ENCODE data around the gene RNASET2. TPM values are rescaled to one million over a fixed set of nuclear protein-coding genes. Genes with fewer than 3 reads are reported as not detected.

RNASET2 gene, protein sequence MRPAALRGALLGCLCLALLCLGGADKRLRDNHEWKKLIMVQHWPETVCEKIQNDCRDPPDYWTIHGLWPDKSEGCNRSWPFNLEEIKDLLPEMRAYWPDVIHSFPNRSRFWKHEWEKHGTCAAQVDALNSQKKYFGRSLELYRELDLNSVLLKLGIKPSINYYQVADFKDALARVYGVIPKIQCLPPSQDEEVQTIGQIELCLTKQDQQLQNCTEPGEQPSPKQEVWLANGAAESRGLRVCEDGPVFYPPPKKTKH
- 22.0 and 25.0 TPM in 2 replicates for total RNA-seq (2014; rRNA removed; shearing (Covaris generic))
- polyA plus RNA-seq (2015; cell fraction: cytosol; rRNA removed): 26.5 and 27.3 TPM in 2 replicates
- 23.1 and 29.3 TPM in 2 replicates for polyA plus RNA-seq (2015; cell fraction: nucleus; rRNA removed)

DNA sequence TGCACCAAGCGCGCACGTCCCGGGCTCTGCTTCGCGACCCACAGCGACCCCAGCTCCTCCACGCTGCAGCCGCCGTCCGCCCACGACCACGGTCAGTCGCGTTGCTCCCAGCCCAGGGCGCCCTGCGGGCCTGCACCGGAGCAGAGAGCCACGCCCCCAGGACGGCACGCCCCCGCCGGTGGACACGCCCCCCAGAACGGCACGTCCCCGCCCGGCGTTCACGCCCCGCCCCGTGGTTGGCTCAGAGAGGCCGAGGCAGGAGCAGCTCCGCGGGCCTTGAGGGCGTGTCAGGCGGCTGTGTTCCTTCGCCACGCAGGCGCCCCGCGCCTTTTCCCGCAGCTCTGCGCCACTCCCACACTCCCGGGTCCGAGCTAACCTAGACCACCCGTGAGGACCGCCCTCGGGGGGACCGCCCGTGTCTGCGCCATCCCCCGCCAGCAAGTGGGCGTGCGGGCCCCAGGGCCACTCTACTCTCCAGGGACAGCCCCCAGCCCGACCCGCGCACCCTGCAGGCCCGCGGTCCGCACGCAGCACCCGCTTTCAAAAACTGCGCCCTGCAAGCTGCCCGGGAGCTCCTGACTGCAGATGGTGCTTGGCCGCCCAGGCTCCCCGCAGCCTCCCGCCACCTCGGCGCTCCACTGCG is at the start of gene RNASET2:
RNASET2 (minus strand) TSS at position 107 of the 643 bp plus-strand sequence. CDS start 368 bp downstream, outside the sequence.
- peak; percentile 73 for DNase-seq (ENCODE audit: low read depth)

DNA sequence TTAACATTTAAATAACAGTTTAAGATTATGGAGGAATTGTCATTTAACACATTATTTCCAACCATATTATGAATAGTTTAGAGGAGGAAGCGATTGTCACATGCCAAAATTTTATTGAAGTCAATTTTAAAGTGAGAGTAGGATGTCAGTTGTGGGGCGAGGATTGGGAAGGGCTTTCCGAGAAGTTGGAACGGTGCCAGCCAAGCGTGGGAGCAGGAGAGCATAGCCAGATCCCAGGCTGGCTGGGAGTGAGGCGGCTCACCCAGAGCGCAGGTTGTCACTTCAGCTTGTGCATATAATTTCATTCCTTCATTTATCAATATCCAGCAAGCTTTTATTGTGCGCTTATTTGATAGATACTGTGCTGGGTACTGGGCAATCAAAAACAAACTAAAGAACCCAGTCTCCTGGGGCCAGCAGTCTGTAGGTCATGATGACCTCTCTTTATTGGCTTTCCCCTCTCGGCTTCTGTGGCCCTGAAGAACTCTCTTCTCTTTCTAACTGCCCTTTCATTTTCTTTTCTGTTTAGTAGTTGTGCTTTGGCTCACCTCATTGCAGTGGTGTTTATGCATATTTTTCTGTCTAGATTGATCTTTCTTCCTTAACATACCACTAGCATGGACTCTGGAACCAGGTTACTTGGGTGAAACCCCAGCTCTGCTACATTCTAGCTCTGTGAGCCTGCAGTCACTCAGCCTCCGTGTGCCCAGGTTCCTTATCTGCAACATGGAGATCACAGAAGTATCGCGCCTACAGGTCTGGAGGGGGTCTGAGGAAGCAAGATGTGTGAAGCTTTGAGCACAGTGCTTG is 49.2 kb upstream of the RNASET2 start:
- DNase-seq (ENCODE audit: low read depth): no peak

DNA sequence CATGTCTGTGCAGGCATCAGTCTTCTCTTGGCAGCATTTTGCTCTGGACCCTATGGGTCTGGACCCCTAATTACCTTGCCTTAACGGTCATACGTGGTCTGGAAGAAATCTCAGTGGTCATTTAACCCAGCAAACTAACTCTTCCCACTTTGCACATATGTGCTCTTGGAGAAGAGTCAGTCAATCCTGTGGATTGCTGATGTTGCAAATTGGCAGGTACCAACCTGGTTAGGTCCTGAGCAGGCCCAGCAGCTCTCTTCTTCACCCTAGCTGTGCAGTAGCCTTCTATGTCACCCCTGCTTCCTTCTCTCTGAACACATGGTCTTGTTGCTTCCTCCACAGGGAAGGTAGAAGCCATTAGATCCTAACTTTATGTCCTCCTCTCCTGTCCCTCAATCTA is 44.4 kb upstream of the RNASET2 start:
- DNase-seq (ENCODE audit: low read depth): no peak

DNA sequence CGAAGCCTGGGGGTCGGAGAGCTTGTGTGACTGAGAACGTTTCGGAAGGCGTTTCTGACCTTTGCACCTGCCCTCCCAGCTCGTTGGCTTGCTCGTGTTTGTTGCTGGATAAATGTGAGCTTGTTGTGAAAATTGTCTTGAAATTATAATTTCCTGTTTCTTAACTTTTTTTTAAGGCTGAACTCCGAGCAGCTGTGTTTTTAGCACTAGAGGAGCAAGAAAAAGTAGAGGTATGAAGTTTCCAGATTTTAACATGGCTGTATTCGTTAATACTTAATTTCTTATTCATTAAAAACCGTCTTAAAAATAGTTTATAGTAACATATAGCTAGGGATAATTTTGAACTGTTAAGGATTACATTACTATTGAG is 43.5 kb upstream of the RNASET2 start:
- no peak for DNase-seq (ENCODE audit: low read depth)

DNA sequence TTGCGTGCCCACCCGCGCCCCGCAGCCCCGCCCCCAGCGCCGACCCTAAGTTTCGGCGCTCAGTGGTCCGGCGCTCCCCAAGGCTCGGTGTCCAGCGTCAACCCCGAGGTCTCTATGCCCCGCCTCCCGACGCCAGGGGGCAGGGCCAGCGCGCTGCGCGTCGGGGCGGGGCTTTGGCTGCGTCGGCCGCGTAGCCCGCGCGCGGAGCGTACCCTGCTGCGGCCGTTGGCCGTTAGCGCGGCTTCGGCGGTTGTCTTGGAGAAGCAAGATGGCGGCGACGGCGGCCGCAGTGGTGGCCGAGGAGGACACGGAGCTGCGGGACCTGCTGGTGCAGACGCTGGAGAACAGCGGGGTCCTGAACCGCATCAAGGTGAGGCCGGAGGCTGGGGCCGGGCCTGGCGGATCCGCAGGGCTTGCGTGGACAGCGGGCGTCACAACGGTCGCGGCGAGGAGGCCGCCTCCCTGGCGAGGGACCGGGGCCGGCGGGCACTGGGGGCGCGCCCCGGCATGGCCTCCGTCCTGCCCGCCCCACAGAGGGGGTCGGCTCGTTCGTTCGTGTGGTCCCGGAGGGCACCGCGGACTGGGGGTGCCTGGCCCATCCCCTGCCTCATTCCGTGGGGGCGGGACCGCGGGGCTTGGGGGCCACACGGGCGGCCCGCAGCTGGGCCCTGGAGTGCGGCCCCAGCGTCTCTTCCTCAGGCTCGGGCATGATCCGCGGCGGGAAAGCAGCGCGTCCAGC is 43.0 kb upstream of the RNASET2 start, which contains the start of gene CEP43:
CEP43 (plus strand) TSS at position 253 of the 739 bp plus-strand sequence; CDS start at position 269, 16 bp downstream.
- DNase-seq (ENCODE audit: low read depth): peak; percentile 92

DNA sequence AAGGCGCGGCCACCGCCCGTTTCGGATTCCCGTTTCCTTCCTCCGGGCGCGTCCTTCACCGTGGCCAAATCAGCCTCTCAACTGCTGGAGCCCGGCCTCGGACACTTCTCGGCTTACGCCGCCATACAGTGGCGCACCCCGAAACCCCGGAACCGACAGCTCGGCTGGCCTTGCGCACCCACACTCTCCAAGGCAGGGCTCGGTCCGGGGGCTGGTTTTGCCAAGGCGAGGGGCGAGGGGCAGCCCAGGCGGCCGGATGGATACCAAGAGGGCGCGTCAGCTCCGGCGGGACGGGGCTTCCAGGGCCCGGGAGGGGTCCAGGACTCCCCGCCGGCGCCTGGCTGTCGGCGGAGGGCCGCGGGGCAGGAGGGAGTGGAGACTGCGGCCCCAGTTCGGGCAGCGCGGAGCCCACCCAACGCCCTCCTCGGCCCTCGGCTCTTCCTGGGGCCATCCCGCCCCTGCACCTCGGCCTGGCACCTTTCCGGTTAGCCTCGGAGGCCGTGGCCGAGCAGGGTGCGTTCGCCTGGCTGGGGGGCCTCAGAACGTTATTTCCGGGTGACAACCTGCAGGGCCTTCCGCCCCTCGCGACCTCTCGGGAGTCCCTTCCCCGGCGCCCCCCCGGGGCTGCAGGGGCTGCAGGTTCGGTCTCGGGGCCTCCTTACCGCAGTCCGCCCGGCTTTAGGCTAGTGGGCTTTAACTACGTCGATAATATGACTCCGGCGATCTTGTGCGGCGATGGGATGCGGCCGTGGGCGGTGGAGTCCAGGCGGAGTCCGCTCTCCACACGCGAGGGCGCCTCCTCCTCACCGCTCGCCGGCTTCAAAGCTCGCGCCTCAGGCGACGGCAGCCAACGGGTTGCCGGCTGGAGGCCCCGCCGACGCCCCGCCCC is 42.1 kb upstream of the RNASET2 start:
- DNase-seq (ENCODE audit: low read depth): peak; percentile 5

DNA sequence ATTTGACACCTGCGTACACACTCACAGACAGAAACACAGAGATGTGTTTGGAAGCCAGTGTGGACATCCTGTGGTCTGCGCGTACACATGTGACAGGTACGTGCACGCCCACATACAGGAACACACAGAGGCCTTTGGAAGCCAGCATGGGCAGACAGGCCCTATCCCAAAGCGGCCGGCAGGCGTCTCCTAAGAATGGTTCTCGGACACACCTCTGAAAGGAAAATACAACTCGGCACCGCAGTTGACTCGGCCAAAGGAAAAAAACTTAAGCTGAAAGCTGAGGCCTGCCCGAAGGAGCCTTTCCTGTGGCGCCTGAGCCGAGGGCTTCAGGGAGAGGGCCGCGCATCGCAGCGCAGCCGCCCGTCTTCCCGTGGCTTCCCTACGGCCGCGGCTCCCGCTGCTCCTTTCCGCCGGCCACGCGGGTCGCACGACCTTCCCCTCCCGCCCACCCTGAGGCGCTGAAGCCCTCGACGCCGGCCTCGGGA is 41.5 kb upstream of the RNASET2 start:
- peak; percentile 70 for DNase-seq (ENCODE audit: low read depth)

DNA sequence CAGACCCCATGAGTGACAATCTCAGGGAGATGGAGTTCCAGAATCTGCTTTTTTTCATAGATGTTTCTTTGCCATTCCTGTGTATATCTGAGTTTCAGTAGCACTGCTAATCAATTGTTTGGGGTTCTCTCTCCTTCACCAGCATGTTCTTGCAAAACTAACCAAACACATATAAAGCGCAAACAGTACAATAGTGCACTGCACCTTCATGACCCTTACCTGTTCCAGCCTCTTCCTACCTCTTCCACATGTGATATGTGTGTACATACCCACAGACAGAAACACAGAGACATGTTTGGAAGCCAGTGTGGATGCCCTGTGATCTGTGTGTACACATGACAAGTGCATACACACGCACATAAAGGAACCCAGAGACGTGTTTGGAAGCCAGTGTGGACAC is 41.0 kb upstream of the RNASET2 start:
- no peak for DNase-seq (ENCODE audit: low read depth)

DNA sequence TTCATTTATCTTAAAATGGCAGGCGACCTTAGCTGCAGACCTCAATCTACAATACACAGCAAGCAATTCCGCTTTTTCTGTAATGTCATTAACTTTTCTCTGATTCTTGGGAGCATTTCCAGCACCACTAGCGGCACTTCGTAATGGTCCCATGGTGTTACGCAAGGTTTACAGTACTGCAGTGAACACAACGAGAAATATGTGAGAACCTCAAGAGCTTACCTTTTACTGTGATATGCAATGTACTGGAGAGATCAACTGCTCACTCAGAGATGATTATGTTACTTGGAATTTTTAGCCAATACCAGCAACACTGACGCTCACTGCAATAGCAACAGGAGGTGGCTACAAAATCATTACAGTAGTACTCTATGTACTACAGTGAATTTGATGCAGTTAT is 40.1 kb upstream of the RNASET2 start:
- no peak for DNase-seq (ENCODE audit: low read depth)

DNA sequence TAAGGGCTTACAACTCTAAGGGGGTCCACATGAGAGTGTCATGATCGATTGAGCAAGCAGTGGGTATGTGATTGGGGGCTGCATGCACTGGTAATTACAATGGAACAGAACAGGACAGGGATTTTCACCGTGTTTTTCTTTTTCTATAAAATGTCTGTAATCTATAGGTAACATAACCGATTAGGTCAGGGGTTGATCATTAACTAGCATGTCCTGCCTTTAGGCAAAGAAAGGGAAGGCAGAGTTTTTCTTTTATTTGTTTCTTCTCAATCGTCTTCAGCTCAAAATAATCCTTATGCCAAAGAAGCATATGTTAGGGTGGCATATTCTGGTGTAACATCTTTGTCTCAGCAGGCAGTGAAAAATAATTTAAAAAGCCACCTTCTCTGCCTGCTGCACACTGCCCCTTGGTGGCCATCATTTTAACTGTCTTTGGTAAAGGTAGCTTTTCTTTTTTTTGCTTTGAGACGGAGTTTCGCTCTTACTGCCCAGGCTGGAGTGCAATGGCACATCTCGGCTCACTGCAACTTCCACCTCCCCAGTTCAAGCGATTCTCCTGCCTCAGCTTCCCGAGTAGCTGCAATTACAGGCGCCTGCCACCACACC is 33.2 kb upstream of the RNASET2 start:
- peak; percentile 24 for DNase-seq (ENCODE audit: low read depth)

DNA sequence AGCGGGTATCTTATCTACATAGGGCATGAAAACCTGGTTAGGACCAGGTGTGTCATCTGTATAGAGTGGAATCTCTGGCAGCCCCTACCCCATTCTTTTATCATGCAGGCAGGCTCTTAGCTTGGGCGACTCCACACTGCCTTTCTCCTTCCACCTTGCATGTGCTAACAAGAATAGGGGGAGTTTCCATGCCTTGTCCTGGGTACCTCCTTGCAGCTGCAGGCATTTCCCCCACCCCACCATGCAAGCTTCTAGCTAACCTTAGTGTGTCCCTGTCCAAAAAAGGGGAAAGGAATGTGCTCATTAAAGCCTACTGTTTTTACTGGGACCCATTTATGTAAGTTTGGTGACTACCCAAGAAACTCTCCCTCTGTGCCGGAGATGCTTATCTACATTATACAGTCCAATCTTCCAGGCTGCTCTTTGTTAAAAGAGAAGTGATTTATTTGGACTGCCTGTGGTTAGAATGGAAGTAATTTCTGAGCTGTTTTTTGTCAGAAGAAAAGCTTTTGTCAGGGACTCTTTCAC is 32.4 kb upstream of the RNASET2 start:
- DNase-seq (ENCODE audit: low read depth): no peak

DNA sequence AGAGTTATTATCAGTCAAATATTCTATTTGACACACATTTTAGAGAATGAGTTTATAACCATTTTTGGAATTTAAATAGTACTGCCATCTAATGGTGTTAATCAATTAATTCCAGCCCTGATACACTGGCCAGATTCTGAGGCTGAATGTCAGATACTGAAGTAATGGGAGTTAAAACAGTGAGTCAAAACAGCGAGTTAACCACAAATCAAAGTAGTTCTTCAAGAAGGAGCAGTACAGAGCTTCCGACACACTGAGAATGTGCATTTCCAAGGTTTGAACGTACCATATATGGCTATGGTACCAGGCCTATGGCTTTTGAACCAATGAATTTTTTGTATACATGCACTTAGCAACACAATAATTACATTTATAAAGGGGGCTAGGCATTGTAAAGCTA is 31.6 kb upstream of the RNASET2 start:
- DNase-seq (ENCODE audit: low read depth): no peak

DNA sequence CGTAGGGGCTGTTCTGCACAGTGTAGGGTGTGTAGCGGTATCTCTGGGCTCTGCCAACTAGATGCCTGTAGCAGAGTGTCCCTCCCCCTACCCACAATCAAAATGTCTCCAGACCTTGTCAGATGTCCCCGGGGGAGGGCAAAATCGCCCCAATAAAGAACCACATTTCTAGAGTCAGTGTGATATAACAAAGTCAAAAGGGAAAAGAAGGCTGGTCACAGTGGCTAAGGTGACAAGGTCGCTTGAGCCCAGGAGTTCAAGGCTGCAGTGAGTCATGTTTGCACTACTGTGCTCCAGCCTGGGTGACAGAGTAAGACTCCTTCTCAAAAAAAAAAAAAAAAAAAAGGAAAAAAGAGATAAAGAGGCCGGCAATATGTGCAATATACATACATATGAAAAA is 31.1 kb upstream of the RNASET2 start:
- no peak for DNase-seq (ENCODE audit: low read depth)

DNA sequence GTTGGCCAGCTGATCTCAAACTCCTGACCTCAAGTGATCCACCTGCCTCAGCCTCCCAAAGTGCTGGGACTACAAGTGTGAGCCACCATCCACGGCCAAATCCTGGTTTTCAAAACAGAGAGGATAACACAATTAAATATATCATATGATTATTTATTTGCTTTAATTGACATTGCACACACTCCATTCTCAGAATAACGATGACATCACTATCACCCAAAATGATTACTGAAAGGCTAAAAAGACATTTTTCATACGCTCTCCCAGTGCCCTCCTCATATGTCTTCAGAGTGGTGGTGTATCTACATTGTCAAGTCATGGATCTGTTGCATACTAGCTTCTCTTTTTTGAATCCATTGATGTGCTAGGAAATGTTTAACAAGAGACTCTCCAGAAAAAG is 24.4 kb upstream of the RNASET2 start:
- no peak for DNase-seq (ENCODE audit: low read depth)

DNA sequence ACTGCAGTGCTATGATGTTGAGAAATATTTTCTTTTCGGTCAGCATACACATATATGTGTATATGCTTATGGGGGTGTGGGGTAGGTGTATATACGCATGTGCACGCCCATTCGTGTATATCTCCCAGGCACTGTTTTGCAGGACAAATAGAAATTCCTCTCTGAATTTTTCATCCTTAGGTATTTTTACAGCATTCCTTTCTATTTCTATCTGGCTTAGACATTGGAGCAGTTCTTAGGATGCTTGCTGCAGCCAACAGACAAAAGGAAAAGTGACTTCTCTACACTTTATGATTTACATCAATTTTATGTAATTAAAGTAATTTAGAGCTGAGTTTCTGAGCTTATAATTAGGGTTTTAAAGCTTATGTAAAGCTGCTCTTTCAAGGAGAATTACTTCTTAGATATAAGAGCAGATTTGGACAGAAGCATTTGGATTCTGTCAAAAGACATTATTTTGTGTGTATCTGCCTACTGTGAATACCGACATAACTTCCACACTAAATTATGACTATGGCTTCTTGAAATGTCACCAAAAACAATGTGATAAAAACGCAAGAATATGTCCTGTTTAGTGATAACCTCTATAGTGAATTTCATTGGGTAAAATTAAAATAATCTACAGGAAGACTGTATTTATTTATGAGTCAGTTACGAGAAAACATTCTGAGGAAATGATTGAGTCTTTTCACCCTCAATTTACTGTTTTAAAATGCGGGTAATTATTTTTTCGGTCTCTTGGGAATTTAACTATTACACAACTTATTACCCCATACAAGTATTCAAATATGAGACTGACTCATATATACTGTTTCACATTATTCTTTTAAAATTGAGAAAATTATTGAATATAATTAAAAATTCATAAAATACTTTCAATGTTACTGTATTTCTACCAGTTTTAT is 21.5 kb upstream of the RNASET2 start:
- no peak for DNase-seq (ENCODE audit: low read depth)

DNA sequence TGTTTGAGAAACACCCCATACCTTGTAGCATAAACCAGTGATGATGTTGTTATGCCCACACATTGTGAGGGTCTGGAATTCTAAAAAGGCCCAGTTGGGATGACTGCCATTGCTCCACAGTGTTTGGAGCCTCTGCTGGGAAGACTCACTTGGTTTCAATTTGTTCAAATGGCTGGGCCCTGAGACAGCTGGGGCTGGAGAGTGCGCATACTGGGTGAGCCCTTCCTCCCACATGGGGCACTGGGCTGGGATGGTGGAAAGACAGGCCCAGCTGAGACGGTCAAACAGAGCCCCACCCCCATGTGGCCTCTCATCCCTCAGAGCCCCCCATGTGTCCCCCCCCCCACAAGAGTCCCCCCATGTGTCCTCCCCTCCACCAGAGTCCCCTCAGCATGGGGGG is 20.3 kb upstream of the RNASET2 start:
- DNase-seq (ENCODE audit: low read depth): no peak

DNA sequence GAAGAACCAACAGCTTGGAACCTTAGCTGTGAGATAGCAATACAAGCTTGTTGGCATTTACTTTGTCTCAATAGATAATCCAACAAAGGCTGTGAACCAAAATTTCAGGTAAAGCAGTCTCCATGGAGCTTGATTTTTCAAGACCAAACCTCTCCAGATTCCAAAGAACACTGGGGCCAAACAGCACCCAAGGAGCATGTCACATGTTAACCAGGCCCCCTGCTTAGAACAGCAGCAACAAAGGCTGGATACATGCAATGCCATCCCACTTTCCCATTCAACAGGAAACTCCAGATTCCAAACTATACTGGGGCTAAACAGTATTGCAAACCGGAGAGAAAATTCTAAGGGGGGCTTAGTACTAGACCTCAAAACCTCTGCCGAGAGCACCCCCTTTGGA is 15.8 kb upstream of the RNASET2 start:
- no peak for DNase-seq (ENCODE audit: low read depth)

DNA sequence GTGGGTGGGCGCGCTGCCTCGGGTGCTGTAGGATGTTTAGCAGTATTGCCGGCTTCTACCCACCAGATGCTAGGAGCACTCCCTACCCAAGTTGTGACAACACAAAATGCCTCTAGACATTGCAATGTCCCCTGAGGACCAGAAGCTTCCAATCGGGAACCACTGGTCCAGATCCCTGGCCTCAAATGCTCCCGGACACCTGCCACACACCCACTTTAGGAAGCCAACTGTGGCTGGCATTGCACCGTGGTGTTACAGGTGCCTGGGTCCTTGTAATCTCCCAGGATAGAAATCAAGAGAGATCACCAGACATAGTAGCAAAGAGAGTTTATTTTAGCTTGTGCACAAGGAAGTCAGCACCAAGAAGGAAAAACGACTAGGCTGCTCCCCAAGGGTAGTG is 14.9 kb upstream of the RNASET2 start:
- DNase-seq (ENCODE audit: low read depth): no peak

Measured in HT1080 (cell line).